ENCODE measurements around the gene FHL5.
"Not testable (repeated sequence)": the region's sequence is repeated elsewhere in the genome, so short reads cannot be mapped to it uniquely, and the experiment has no call there.

Gene FHL5, protein sequence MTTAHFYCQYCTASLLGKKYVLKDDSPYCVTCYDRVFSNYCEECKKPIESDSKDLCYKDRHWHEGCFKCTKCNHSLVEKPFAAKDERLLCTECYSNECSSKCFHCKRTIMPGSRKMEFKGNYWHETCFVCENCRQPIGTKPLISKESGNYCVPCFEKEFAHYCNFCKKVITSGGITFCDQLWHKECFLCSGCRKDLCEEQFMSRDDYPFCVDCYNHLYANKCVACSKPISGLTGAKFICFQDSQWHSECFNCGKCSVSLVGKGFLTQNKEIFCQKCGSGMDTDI

DNA sequence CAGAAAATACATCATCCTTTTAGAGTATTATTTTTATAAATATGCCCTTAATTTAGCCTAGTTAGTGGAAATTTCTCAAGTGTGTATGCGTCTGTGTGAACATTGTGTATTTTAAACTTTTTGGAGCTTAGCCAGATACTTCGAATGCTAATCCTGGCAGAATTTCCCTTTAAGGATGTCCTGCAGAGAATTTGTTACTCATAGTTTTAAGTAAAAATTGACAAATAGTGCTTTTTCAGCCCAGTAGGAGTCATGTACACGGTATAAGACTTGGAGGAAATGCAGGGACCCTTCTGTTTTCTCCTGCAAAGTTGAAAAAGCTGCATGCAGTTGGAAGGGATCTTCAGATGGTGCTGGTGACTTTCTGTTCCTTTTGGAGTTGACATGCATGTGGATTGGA, at the start of gene FHL5:
TSS of gene FHL5 (plus strand) at position 243 of the 400 bp plus-strand sequence. CDS start 40,486 bp downstream, outside the sequence.
- FAIRE-seq (no peak), DNase-seq (ENCODE audit: low spot score) (no peak)

DNA sequence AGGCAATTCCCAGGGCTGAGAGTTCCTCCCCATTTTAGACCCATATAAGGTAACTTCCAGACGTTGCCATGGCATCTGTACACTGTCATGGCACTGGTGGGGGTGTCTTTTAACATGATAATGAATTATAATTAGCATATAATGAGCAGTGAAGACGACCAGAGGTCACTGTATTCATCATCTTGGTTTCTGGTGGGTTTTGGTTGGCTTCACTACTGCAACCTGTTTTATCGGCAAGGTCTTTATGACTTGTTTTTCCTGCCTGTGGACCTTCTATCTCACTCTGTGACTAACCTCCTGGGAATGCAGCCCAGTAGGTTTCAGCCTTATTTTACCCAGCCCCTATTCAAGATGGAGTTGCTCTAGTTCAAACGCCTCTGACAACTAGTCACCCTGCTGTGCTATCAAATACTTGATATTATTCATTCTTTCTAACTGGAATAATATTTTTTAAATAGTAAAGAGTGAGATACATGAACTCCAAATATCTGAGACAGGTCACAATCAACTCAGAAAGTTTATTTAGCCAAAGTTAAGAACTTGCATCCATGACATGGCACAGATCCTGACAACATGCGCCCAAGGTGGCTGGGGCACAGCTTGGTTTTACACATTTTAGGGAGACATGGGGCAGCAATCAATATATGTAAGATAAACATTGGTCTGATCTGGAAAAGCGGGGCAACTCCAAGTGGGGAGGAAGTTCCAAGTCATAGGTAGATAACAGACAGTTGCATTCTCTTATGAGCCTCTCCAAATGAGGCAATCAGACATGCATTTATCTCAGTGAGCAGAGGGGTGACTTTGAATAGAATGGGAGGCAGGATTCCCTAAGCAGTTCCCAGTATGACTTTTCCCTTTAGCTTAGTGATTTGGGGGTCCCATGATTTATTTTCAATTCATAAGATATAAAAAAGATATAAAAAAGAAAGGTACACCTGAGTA, 42.5 kb upstream of the FHL5 start:
- DNase-seq (ENCODE audit: low spot score) (no peak), FAIRE-seq (no peak)

DNA sequence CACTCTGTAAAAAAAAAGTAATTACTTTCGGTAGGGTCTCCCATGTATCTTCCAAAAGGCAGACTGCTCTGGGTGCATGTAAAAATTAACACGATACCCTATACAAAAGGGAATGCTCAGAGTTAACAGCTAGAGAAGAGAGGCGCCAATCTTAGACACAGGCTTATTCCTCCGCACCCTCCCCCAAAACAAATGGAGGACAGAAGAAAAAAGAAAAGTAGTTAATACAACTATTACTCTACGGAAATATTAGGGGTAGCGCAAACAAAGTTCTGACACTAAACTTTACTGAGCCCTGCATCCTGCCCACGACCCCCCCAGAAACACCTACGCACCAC, 41.7 kb upstream of the FHL5 start:
- DNase-seq (ENCODE audit: low spot score), result no peak
- FAIRE-seq, result no peak

DNA sequence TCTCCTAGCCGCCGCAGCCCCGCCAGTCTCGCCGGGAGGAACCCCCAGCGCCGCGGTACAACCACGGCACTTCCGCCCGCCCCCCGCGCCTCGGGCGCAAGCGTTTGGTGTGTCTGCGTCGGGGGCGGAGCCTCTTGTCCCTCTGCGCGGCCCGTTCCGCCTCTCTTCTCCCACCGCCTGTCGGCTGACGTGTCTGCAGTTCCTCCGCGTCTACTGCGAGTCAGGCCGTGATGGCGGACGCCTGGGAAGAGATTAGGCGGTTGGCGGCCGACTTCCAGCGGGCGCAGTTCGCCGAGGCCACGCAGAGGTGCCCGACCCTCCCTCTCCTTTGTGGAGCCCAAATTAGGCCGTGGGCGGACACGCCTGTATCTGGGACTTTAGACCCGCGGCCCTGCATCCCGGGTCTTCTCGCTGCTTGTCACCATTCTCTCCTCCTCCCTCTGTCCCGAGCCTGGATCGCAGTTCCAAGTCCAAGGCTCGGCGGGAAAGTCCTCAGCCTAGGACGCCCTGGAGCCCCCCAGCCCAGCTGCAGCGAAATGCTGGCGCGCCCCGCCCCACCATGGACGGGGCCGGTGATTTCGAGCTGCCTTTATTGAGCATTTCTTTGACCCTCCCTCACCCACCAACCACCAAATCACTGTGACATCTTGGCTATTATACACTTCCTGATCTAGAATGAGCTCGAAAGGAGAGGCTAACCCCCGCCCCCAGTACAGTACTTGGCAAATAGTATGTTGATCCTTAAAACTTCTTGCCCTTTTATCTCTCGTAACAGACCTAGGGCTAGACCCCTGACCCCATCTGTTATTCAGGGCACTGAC, 41.1 kb upstream of the FHL5 start, which contains the start of gene UFL1:
TSS of gene UFL1 (plus strand) at position 163 of the 821 bp plus-strand sequence. CDS start at position 231, 68 bp downstream.
- FAIRE-seq, result peak; percentile 86
- DNase-seq (ENCODE audit: low spot score), result peak; percentile 82

DNA sequence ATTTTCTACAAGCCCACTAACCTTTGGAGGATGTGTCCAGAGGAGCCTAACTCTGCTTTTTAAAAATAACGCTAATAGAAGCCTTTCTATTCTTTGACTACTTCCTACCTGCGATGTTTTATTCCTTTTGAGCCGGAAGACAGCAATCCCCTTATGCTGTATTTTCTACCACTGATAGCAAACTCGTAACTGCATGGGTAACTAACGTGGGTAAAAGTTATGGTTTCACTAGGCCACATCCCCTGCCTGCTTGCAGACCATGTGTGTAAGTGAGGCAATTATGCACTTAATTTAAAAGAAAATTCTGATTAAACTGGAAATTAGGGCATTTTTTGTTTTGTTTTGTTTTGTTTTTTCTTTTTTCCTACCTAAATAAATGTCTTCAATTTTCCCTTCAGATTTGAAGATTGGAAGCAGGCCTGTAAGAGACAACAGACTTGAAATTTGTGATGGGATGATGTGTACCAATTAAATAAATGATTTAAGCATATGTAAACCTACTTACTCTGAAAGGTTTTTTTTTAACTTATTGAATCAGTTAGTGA, 40.4 kb upstream of the FHL5 start:
- FAIRE-seq (no peak), DNase-seq (ENCODE audit: low spot score) (no peak)

DNA sequence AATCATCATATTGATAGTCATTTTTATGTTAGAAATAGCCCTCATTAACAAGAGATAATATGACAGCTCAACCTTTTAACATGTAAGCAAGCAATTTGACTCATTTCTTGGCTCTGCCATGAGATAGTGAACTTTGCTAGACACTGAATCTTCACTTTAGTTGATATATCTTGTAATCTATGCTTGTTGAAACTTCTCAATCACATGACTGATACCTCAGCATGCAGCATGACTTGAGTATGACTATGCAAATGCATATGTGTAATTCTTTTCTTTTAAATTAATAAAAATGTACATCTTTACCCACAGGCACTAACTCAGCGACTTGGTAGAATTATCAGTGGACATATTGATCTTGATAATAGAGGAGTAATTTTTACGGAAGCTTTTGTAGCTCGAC, 34.7 kb upstream of the FHL5 start:
- FAIRE-seq, result no peak

DNA sequence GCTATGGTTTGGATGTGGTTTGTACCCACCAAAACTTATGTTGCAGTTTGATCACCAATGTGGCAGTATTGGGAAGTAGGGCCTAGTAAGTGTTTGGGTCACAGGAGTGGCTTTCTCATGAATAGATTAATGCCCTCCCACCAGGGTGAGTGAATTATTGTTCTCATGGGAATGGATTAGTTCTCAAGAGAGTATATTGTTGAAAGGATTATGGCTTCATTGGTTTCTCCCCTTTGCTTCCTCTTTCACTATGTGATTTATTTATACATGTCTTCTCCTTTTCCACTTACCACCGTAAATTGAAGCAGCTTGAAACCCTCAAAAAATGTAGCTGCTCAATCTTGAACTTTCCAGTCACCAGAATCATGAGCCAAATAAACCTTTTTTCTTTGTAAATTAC, 30.5 kb upstream of the FHL5 start:
- DNase-seq (ENCODE audit: low spot score) (no peak), FAIRE-seq (no peak)

More for the DNA sequence above, 34.7 kb upstream of the FHL5 start:
- DNase-seq (ENCODE audit: low spot score), result no peak

DNA sequence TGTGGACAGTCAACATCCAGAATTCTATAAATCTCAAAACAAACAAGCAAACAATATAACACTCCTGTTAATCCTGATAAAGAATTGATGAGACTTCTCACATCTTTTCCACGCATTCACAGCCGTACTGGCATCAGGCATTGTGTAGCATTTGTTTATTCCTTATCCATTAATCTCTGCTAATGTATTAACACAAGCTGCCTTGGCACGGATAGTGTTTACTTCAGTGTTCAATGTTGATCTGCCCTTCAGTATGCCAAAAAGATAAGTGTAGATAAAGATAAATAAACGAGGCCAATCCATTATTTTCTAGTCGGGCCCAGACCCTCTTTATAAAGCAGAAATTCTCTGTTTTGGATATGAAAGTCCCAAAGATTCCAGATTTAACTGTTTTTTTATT, 25.2 kb upstream of the FHL5 start:
- no peak for DNase-seq (ENCODE audit: low spot score)
- no peak for FAIRE-seq

DNA sequence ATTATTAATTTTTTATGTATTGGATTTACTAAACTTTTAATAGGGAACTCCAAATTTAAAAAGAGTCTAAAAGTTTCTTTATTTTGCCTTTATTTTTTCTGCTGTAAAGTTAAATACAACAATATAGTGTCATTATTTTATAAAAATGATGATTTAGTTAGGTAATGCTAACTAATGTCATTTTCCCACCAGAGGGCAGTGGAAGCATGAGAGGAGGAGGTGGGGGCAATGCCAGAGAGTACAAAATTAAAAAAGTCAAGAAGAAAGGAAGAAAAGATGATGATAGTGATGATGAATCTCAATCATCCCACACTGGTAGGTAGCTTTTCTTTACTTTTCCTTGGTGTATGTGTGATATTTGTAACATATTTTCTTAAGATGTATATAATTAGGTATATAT, 20.2 kb upstream of the FHL5 start:
- DNase-seq (ENCODE audit: low spot score), result no peak
- FAIRE-seq, result no peak

DNA sequence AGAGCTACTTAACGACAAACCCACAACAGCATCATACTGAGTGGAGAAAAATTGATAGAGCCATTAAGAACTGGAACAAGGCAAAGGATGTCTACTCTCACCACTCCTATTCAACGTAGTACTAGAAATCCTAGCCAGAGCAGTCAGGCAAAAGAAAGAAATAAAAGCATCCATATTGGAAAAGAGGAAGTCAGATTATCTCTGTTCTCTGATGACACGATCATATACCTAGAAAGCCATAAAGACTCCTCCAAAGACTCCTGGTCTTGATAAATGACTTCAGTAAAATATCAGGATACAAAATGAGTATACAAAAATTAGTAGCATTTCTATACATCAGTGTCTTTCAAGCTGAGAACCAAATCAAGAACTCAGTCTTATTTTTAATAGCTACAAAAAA, 17.0 kb upstream of the FHL5 start:
- no peak for FAIRE-seq
- DNase-seq (ENCODE audit: low spot score), result no peak

DNA sequence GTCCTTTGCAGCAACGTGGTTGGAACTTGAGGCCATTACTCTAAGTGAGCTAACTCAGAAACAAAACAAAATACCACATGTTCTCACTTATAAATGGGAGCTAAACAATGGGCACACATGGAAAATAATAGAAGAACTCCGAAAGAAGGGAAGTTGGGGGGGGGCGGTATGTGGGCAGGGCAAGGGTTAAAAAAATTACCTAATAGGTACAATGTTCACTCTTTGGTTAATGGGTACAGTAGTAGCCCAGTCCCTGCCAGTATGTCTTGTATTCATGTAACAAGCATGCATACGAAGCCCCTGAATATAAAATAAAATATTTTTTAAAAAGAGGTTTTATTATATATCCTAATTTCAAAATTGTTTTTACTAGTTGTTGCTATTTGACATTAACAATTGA, 15.3 kb upstream of the FHL5 start:
- FAIRE-seq (no peak), DNase-seq (ENCODE audit: low spot score) (no peak)

DNA sequence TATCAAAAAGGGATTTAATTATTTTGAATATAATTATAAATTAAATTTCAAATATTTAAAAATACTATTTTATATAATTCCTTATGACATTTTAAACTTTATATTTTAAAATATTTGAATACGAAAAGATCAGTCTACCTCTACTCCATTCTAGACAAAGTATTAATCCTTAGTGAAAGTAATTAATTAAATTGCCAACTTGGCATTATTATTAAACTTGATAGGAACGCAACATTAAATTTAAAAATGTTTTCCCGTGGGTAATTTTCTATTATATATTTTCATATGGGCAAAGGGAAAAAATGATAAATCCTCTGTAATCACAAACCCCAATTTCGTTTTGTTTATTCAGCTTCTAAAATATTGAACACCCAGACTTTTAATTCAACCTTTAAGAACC, 8.4 kb upstream of the FHL5 start:
- no peak for DNase-seq (ENCODE audit: low spot score)
- FAIRE-seq, result no peak

DNA sequence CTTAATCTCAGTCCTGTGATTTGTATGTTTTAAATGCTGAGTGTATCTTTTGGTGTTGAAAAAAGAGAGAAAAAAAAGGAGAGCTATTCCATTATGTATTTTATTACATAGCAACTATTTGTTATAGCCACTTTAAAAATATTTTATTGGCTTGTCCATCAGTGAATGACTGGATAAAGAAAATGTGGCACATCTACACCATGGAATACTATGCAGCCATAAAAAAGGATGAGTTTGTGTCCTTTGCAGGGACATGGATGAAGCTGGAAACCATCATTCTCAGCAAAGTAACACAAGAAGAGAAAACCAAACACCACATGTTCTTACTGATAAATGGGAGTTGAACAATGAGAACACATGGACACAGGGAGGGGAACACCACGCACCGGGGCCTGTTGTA, 3.2 kb upstream of the FHL5 start:
- not testable (repeated sequence) for FAIRE-seq; DNase-seq (ENCODE audit: low spot score)

DNA sequence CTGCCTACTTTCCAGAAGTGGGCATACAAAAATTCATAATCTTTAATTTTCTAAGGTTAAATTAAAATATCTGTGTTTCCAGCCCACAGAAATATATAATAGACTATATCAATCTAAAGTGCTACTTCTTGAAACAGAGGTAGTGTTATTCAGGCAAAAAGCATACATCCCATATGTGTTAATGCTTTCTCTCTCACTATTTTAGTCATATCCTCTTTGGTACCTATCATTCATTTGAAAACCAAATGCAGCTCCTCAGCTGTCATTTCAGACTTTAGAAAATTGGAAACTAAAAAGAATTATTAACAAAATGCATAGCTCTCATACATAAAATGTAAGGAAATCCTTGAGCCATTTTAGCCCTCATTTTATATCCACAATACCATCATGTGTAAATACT, 925 bp downstream of the FHL5 start:
- DNase-seq (ENCODE audit: low spot score) (no peak), FAIRE-seq (no peak)

DNA sequence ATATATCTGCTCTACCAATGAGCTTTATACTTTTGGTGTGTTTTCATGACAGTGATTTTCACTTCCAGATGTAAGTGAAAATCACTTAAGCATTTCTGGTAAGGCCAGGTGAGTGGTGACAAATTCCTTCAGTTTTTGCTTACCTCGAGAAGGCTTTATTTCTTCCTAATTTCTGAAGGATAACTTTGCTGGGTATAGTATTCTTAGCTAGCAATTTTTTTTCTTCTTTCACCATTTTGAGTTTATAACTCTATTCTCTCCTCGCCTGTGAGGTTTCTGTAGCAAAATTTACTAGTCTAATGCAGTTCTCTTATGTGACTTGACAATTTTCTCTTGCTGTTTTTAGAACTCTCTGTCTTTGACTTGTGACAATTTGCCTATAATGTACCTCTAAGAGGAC, 7.1 kb downstream of the FHL5 start:
- DNase-seq (ENCODE audit: low spot score) (no peak), FAIRE-seq (no peak)

DNA sequence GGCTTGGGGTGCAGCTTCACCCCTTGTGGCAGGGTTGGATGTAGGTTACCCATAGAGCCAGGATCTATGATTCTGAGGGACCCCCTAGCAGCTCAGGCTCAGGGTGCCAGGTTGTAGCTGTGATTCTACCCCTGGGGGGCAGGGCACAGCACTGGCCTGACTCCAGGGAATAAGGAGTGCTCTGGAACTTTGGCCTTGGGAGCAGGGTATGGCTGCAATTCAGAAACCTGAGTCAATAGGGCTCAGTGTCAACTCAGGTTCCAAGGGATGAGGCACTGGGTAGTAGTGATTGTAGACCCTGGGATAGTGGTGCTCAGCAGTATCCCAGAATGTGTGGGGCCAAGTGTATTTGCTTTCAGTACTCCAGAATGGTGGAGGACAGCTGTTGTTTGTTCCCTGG, 8.6 kb downstream of the FHL5 start:
- DNase-seq (ENCODE audit: low spot score) (no peak), FAIRE-seq (no peak)

DNA sequence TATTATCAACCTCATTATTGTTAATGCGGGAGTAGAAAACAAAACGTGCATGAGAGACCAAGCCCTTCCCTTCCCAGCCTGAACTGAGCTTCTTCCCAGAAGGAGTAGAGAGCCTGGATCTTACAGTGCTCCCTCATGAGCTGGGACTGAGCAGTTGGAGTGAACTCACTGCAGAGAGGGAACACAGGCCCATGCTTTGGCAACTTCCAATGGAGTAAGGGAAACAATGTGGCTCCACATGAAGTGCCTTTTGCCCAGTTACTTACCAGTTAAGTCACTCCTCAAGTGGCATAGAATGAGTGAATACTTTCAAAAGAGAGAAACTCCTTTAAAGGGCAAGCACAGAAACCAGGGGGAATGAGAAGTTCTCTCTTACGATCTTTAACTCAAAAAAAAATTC, 12.4 kb downstream of the FHL5 start:
- no peak for FAIRE-seq
- no peak for DNase-seq (ENCODE audit: low spot score)

DNA sequence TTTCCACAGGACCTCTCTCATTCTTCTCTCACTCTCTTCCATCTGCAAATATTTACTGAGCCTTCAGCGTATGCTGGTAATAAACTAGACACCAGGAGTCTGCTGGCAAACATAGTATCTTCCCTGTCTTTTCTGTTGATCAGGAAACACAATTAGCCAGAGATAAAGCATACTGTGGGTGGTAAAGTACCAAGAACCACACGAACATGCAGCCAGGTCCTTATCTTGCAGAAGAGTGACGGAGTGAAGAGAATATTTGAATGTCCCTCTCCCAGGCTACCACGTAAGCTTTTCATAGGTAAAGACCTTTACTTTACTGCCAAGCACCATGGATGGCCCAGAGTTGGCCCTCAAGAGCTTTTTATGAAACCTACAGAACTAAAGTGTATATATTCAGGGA, 13.3 kb downstream of the FHL5 start:
- FAIRE-seq (no peak), DNase-seq (ENCODE audit: low spot score) (no peak)

DNA sequence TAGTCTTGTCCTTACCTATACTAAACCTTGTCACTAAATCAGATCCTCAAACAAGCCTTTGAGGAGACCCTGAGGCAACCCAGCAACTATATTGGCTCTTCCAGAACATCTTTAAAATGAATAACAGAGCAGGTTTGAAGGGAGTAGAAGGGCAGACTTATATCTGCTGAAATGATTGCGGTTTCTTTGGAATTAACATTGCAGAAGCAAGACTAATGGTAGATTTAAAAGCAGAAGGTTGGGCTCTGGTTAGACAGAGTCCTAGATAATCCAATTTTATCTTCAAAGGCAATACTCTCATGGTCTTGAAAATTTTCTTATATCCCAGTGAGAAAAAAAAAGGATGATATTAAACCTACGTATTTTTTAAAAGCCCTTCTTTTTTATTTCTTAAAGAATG, 19.1 kb downstream of the FHL5 start:
- FAIRE-seq, result no peak
- DNase-seq (ENCODE audit: low spot score), result no peak

DNA sequence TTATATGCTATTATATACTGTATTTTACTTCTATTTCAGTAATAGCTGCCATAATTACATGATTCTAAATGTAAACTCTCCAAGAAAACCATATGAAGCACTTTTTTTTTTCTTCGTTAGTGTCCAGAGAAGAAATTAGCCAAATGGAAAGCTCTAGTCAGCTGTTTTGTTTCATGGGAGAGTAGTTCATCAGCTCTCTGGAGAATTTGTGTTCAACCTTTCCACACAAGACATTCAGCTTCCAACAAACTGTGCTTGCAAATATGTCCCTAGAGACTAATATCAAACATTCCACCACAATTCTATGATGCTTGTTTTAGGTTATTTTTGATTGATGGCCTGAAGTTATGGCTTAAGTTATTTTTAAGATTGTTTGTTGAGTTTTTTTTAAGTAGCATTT, 19.5 kb downstream of the FHL5 start:
- DNase-seq (ENCODE audit: low spot score) (no peak), FAIRE-seq (no peak)

DNA sequence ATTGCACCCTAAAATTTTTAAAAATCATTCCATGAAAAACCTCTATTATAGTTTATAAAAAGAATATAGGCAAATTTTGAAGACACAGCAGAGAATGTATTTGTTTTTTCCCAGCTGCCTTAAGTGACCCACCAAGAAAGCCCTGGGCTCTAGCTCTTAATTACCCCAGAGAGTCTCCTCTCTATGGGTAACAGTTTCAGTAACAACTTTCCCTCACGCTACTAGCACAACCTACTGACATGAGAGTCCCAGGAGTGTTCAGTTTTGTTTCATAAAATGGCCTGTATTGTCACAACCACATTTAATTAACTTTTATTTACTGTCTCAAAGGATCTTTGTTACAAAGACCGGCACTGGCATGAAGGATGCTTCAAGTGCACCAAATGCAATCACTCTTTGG, 41.5 kb downstream of the FHL5 start:
- DNase-seq (ENCODE audit: low spot score) (no peak), FAIRE-seq (no peak)

DNA sequence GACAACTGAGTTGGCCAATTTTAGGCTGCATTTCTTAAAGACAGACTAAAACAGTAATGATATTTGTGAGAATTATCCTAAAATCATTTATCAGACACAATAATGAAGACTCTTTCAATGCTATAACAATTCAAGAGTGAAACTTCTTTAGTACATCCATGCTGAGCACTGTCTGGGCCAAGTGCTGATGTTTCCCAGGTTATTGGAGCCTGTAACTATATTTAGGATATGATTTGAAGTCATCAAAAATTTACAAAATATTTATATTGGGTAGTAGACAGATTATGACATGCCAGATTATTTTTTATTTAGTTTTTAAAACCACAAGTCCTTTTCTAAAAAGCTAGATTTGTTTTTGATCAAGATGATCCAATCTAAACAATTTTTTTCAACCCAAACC, 45.1 kb downstream of the FHL5 start:
- DNase-seq (ENCODE audit: low spot score) (no peak), FAIRE-seq (no peak)

Data from urothelium cell line (cell line).